H9 (cell line): ENCODE data around the gene EIF2D. TPM values are rescaled to one million over a fixed set of nuclear protein-coding genes. Genes with fewer than 3 reads are reported as not detected.

Experiments
- DNase-seq: peaks from one replicate; pipeline ENCODE4 v3.0.0-alpha.2; 2017
- H2AFZ ChIP-seq: one replicate; pipeline ENCODE4 v1.6.1; 2013; ENCODE audit warnings: mild to moderate bottlenecking, low read length, control low read depth, moderate library complexity
- H2AK5ac ChIP-seq: 2 replicates; pipeline ENCODE4 v1.6.1; 2013; ENCODE audit warnings: low read length, control low read depth, mixed read lengths; ENCODE audit not compliant: insufficient read length
- H2BK120ac ChIP-seq: one replicate; pipeline ENCODE4 v1.6.1; 2013; ENCODE audit warnings: low read depth, mild to moderate bottlenecking, low read length, control low read depth, inconsistent platforms; ENCODE audit not compliant: poor library complexity, severe bottlenecking
- H2BK12ac ChIP-seq: 2 replicates; pipeline ENCODE4 v1.6.1; 2013; ENCODE audit warnings: low read length, control low read depth, mixed read lengths, low read depth; ENCODE audit not compliant: insufficient read length
- H2BK15ac ChIP-seq: 2 replicates; pipeline ENCODE4 v1.6.1; 2013; ENCODE audit warnings: low read depth, low read length, control low read depth
- H2BK20ac ChIP-seq: one replicate; pipeline ENCODE4 v1.6.1; 2013; ENCODE audit warnings: low read depth, mild to moderate bottlenecking, low read length, control low read depth, inconsistent platforms; ENCODE audit not compliant: poor library complexity, severe bottlenecking
- H2BK5ac ChIP-seq: 2 replicates; pipeline ENCODE4 v1.6.1; 2013; ENCODE audit warnings: low read length, control low read depth, mixed read lengths; ENCODE audit not compliant: insufficient read length
- H3K14ac ChIP-seq: 2 replicates; pipeline ENCODE4 v1.6.1; 2013; ENCODE audit warnings: low read length, control low read depth; ENCODE audit not compliant: insufficient read depth
- H3K18ac ChIP-seq: 2 replicates; pipeline ENCODE4 v1.6.1; 2013; ENCODE audit warnings: low read depth, mild to moderate bottlenecking, mixed read lengths, low read length, control low read depth; ENCODE audit not compliant: insufficient read length
- H3K23ac ChIP-seq: 2 replicates; pipeline ENCODE4 v1.6.1; 2013; ENCODE audit warnings: low read length, control low read depth, mixed read lengths, low read depth; ENCODE audit not compliant: insufficient read length
- H3K23me2 ChIP-seq: 2 replicates; pipeline ENCODE4 v1.6.1; 2013; ENCODE audit warnings: low read depth, mild to moderate bottlenecking, mixed read lengths, low read length, control low read depth; ENCODE audit not compliant: insufficient read length, poor library complexity, severe bottlenecking
- H3K27ac ChIP-seq: 2 replicates; pipeline ENCODE4 v1.5.1; 2013; ENCODE audit warnings: low read length, control low read depth, mixed read lengths, low read depth; ENCODE audit not compliant: insufficient read length
- H3K27me3 ChIP-seq: 2 replicates; pipeline ENCODE4 v1.6.1; 2013; ENCODE audit warnings: low read length, control low read depth, inconsistent platforms; ENCODE audit not compliant: insufficient read depth
- H3K4ac ChIP-seq: 2 replicates; pipeline ENCODE4 v1.6.1; 2013; ENCODE audit warnings: low read depth, mild to moderate bottlenecking, control low read depth, inconsistent platforms, low read length, moderate library complexity
- H3K4me1 ChIP-seq: 2 replicates; pipeline ENCODE4 v1.6.1; 2013; ENCODE audit warnings: low read length, control low read depth, inconsistent platforms; ENCODE audit not compliant: insufficient read depth
- H3K4me2 ChIP-seq: 2 replicates; pipeline ENCODE4 v1.6.1; 2013; ENCODE audit warnings: low read length, control low read depth, mixed read lengths; ENCODE audit not compliant: insufficient read length, insufficient read depth
- H3K56ac ChIP-seq: 2 replicates; pipeline ENCODE4 v1.6.1; 2013; ENCODE audit warnings: low read depth, mild to moderate bottlenecking, mixed read lengths, low read length, control low read depth; ENCODE audit not compliant: insufficient read length
- H3K79me1 ChIP-seq: 2 replicates; pipeline ENCODE4 v1.6.1; 2013; ENCODE audit warnings: low read depth, mild to moderate bottlenecking, moderate library complexity, low read length, control low read depth, inconsistent platforms; ENCODE audit not compliant: insufficient read depth, poor library complexity, severe bottlenecking
- H3K79me2 ChIP-seq: 2 replicates; pipeline ENCODE4 v1.6.1; 2013; ENCODE audit warnings: low read length, control low read depth, inconsistent platforms; ENCODE audit not compliant: insufficient read depth
- H3K9ac ChIP-seq: 2 replicates; pipeline ENCODE4 v1.6.1; 2013; ENCODE audit warnings: low read length, control low read depth, mixed read lengths; ENCODE audit not compliant: insufficient read length; ENCODE audit errors: extremely low read depth
- H3K9me3 ChIP-seq: one replicate; pipeline ENCODE4 v1.6.1; 2013; ENCODE audit warnings: low read depth, low read length, inconsistent platforms; ENCODE audit not compliant: control insufficient read depth
- H3T11ph ChIP-seq: one replicate; pipeline ENCODE4 v1.6.1; 2013; ENCODE audit warnings: mild to moderate bottlenecking, low read length, control low read depth, inconsistent platforms
- H4K20me1 ChIP-seq: one replicate; pipeline ENCODE4 v1.6.1; 2013; ENCODE audit not compliant: control insufficient read depth, insufficient read length, insufficient read depth
- H4K5ac ChIP-seq: 2 replicates; pipeline ENCODE4 v1.6.1; 2013; ENCODE audit warnings: low read depth, mild to moderate bottlenecking, mixed read lengths, low read length, control low read depth; ENCODE audit not compliant: insufficient read length
- H4K8ac ChIP-seq: replicated peaks from 2 replicates; pipeline ENCODE4 v1.6.1; 2013; ENCODE audit warnings: low read length, control low read depth, mixed read lengths, low read depth; ENCODE audit not compliant: insufficient read length
- H4K91ac ChIP-seq: 2 replicates; pipeline ENCODE4 v1.6.1; 2013; ENCODE audit warnings: low read depth, mild to moderate bottlenecking, moderate library complexity, mixed read lengths, low read length, control low read depth; ENCODE audit not compliant: insufficient read length
- H3K27ac Mint-ChIP-seq, 3 experiments: 2 replicates in 2 of 3; 3 replicates in 1 of 3; pipeline ENCODE4 v1.8.0; 2020 to 2021; ENCODE audit warnings: mixed read lengths in 3 of 3, mild to moderate bottlenecking in 1 of 3, moderate library complexity in 1 of 3
- H3K27me3 Mint-ChIP-seq: 2 replicates; pipeline ENCODE4 v1.8.0; 2021; ENCODE audit warnings: low read depth, mild to moderate bottlenecking, moderate library complexity, mixed read lengths
- H3K36me3 Mint-ChIP-seq, 3 experiments: 2 replicates in 2 of 3; 3 replicates in 1 of 3; pipeline ENCODE4 v1.8.0; 2020 to 2021; ENCODE audit warnings: low read depth in 3 of 3, mixed read lengths in 3 of 3; ENCODE audit not compliant: insufficient read depth in 1 of 3
- H3K4me1 Mint-ChIP-seq, 2 experiments: 2 replicates each; pipeline ENCODE4 v1.8.0; 2020; ENCODE audit warnings: mixed read lengths in 2 of 2
- H3K4me3 Mint-ChIP-seq, 2 experiments: 2 replicates in 1 of 2; 3 replicates in 1 of 2; pipeline ENCODE4 v1.8.0; 2020 to 2021; ENCODE audit warnings: mild to moderate bottlenecking in 2 of 2, mixed read lengths in 2 of 2, moderate library complexity in 1 of 2
- H3K9me3 Mint-ChIP-seq, 2 experiments: 2 replicates in 1 of 2; 3 replicates in 1 of 2; pipeline ENCODE4 v1.8.0; 2020; ENCODE audit warnings: mild to moderate bottlenecking in 2 of 2, mixed read lengths in 2 of 2, moderate library complexity in 1 of 2
- WGBS: extraction: QIAGEN DNeasy Blood & Tissue Kit; methylation state at CpG from one replicate; pipeline ENCODE4 v1.1.7; 2013; ENCODE audit warnings: missing lambda C conversion rate, low lambda C conversion rate, mixed read lengths; ENCODE audit not compliant: insufficient read length; ENCODE audit errors: extremely low coverage; 5-methylcytosine and 5-hydroxymethylcytosine counted together
- total RNA-seq: library from RNA; stranded (reverse); gene quantifications from 2 replicates; pipeline ENCODE4 v1.2.1, GENCODE V29; 2021
- TF ChIP-seq, protein P1 (sequence below): fragments of 200-600 bp; sonication (generic); conservative IDR thresholded peaks from 3 replicates; pipeline ENCODE4 v1.8.0; 2021; ENCODE audit warnings: antibody characterized with exemption, mild to moderate bottlenecking

Gene EIF2D
- total RNA-seq, 1 experiment from 2014 or later = 35.8 TPM

DNA sequence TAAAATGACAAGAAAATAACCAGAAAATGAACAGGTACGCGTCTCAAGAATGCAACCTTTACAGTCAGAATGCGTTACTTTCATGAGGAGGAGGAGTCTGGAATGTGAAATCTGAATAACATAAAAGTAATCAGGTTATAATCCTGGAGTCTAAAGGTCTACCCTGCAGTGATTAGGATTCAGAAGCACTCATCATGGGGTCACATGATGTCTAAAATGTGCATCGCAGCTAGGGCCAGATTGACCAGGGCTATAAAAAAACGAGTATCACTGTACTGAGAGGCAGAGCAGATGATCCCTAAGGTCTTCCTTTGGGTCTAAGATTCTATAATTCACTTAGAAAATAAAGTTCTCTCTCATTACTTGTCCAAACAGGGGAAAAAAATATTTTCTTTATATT lies 7.4 kb downstream of the EIF2D start:
- Histone ChIP-seq H3K23me2 (no peaks in the 10 kb centered on the region), H2AK5ac (no peak overlapping the region), H3K27me3 (no peaks in the 10 kb centered on the region), H3K4me1 (no peaks in the 10 kb centered on the region), H3K23ac (no peak overlapping the region), H3K79me2 (no peaks in the 10 kb centered on the region), H2AFZ (no peak overlapping the region), H4K5ac (no peak overlapping the region), H3K79me1 (no peaks in the 10 kb centered on the region), H3K27ac (no peak overlapping the region), H3K4me2 (no peak overlapping the region), H3K14ac (no peak overlapping the region), H2BK5ac (no peak overlapping the region), H2BK12ac (no peak overlapping the region), H3K9me3 (no peaks in the 10 kb centered on the region), H4K91ac (no peak overlapping the region), H2BK20ac (no peak overlapping the region), H3T11ph (no peak overlapping the region), H3K9ac (no peak overlapping the region), H3K18ac (no peak overlapping the region), H2BK120ac (no peak overlapping the region), H3K4ac (no peak overlapping the region), H4K20me1 (no peaks in the 10 kb centered on the region), H2BK15ac (no peak overlapping the region), H4K8ac (no peak overlapping the region), H3K56ac (no peak overlapping the region)
- TF ChIP-seq, protein P1, sequence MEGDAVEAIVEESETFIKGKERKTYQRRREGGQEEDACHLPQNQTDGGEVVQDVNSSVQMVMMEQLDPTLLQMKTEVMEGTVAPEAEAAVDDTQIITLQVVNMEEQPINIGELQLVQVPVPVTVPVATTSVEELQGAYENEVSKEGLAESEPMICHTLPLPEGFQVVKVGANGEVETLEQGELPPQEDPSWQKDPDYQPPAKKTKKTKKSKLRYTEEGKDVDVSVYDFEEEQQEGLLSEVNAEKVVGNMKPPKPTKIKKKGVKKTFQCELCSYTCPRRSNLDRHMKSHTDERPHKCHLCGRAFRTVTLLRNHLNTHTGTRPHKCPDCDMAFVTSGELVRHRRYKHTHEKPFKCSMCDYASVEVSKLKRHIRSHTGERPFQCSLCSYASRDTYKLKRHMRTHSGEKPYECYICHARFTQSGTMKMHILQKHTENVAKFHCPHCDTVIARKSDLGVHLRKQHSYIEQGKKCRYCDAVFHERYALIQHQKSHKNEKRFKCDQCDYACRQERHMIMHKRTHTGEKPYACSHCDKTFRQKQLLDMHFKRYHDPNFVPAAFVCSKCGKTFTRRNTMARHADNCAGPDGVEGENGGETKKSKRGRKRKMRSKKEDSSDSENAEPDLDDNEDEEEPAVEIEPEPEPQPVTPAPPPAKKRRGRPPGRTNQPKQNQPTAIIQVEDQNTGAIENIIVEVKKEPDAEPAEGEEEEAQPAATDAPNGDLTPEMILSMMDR = no peak
- Mint-ChIP-seq H3K9me3 (no peaks in the 10 kb centered on the region), H3K36me3 (peaks cover 0 to 43% (median 30%) of the 10 kb centered on the region in 3 experiments; a peak in 6 of 7 replicates), H3K27me3 (no peaks in the 10 kb centered on the region), H3K27ac (no peak overlapping the region), H3K4me3 (no peak overlapping the region), H3K4me1 (no peaks in the 10 kb centered on the region)
- WGBS = no CpG with 5 or more reads among the region's 5 CpGs
- no peak for DNase-seq
